Renal pelvis (tissue), 4 donors: Measurements from ENCODE around the gene CHKA. TPM values are rescaled to one million over a fixed set of nuclear protein-coding genes. Genes with fewer than 3 reads are reported as not detected.

ENCODE experiments used
- DNase-seq: peaks from one replicate; pipeline ENCODE4 v3.0.0-alpha.2; 2013
- polyA plus RNA-seq, 3 donors: library from polyadenylated mRNA; unstranded; fragments of 120-200 nt; gene quantifications; one replicate each; pipeline ENCODE4 v1.2.1, GENCODE V29; 2013; ENCODE audit not compliant: insufficient read length in 3 of 3

The CHKA gene
- polyA plus RNA-seq, 3 donors, result 30.0 to 55.7 (median 49.8) TPM

- DNase-seq, result no peak
Observed at GRCh38 chr11:68076371-68077042, 44.7 kb downstream of the CHKA start.

GRCh38 chr11:68074584-68075352 is 46.4 kb downstream of the CHKA start:
- no peak for DNase-seq

DNA sequence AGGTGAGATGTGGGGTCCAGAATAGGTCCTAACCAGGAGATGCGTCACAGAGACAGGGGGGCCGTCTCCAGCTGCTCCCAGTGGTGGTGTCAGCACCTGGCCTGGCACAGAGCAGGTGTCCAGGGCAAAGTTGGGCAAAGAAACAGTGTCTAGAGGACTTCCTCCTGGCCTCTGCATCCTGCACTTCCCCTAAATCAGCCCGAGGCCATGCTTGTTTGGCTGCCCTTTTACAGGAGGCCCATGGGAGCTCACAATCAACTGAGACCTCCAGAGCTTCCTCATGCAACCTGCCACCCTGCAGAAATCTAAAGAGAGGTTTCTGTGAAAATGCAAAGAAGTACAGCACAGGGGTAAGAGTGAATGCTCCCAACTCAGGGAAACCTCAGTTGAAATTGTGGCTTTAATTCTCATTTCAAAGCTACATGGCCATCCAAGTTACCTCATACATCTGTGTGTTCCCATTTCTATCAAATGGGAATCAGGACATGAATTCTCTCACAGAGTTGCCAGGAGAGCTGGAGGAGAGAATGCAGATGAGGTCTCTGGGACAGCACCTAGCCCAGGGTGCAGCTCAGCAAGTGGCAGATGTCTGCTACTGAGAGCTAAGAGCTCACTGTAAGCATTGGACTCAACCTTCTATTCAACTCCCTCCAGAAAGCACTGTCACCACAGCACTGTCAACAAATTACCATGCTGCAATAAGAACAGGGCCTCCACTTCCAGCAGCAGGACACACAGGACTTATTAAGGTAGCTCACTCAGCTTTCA is 49.7 kb downstream of the CHKA start:
- no peak for DNase-seq

- no peak for DNase-seq
Observed at GRCh38 chr11:68067991-68068390, 53.2 kb downstream of the CHKA start.

DNA sequence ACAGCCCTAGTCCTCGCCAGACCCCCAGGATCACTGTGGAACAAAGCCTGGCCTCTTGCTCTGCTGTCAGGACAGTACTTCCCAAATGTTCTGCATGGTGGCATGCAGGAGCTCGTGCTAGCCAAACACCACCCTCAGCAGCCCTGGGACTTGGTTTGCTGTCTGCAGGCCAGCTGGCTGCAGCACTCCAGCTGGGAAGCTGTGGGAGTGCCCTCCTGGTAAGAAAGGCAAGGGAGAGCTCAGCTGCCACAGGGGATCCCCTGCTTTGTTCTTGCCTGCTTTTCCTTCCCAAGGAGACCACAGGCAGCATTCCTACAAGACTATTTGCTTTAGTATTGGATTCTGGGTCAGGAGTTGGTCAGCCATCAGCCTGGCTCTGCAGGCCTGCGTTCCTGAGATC is 54.4 kb downstream of the CHKA start:
- DNase-seq, result no peak

GRCh38 chr11:68065841-68066240 is 55.3 kb downstream of the CHKA start:
- DNase-seq, result no peak

GRCh38 chr11:68064926-68065325 is 56.3 kb downstream of the CHKA start:
- DNase-seq, result no peak

DNA sequence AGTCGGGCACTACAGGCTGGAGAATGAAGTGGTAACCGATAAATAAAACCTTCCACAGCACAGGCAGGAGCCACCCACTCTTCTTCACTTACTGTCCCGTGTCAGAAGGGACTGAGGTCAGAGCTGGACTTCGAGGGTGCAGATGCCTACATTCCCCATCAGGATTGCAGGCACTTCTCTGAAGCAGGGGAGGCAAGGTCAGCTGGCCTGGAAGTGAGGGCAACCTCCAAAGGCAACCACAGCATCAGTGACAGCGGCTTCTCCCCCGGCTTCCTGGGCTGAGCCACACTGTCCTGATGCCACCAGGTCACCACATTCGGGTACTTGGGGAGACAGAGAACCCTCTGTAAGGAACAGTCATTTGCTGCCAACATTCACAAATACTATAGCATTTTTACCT is 59.7 kb downstream of the CHKA start:
- no peak for DNase-seq

DNA sequence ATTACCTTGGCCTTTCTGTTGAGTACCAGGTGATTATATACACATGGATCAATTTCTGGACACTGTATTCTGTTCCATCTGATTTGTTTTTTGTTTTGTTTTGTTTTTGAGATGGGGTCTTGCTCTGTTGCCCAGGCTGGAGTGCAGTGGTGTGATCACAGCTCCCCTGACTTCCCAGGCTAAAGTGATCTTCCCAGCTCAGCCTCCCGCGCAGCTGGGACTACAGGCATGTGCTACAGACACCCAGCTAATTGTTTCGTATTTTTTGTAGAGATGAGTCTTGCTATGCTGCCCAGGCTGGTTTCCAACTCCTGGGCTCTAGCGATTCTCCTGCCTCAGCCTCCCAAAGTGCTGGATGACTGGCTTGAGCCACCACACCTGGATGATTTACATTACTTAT is 63.4 kb downstream of the CHKA start:
- no peak for DNase-seq

- DNase-seq, result no peak
Observed at GRCh38 chr11:68056317-68057285, 64.6 kb downstream of the CHKA start.

DNA sequence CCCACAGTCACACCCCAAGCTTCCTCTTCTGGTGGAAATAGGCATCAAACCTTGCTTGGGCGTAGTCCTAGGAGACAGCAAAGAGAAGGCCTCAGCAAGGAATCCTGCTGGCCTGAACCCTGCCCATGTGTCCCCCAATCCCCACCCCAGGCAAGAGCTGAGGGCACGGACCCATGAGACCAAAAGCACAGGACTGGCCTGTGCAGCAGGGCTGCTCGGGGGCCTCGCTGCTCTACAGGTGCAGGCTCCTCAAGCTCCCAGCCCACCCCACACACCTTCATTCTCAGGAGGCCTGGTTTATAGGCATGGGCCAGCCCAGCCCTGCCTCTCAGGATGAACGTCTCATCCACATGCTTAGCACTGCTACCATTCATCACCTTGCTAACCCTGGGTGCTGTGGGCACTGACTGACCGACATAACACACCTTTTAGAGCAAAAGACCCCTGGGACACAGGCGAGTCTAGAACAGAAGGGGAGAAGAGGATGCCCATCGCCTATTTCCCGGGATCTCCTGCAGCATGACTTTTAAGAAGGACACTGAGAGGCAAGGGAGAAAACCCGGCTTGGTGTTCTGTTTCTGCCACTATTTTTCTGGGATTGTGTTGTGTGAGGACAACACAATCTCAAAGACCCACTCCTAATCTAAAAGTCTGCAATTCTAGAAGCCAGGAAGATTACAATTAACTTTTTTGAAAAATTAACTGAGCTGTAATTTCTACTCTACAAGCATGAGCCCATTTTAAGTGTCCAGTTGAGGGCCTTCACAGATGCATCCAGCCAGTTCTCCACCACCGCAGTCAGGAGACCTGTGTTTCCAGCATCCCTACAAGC is 67.0 kb downstream of the CHKA start:
- no peak for DNase-seq

GRCh38 chr11:68053117-68053516 is 68.1 kb downstream of the CHKA start:
- no peak for DNase-seq

DNA sequence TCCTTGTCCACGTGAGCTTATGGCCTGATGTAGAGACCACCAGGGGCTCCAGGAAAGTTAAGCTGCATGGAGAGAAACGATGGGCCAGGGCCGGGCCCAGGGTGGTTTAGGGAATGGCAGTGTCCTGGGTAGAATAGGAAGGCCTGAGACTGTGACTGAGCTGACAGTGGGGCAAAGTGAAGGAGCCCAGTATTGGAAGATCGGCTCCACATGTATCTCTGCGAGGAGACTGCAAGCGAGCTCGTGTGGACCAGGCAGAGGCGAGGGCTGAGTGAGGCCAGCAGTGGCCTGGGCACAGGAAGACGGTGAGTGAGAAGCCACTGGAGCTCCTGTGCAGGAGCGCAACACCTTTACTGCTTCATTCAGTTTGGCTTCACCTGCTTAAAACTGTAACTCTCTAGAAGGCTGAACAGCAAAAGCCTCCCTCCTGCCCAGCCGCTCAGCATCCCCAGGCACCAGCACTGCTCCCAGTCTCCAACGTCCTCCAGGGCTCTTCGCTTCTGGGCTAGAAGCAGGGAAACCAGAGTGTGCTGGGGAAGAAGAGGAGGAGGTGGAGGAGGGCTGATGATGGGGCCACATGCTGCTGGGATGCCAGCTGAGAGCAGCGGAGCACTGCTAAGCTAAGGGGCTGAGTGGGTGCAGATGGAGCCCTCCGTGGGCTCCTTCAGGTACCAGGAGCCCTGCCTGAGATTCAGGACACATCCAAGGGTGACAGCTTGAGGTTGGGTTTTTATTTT is 68.9 kb downstream of the CHKA start:
- no peak for DNase-seq

DNA sequence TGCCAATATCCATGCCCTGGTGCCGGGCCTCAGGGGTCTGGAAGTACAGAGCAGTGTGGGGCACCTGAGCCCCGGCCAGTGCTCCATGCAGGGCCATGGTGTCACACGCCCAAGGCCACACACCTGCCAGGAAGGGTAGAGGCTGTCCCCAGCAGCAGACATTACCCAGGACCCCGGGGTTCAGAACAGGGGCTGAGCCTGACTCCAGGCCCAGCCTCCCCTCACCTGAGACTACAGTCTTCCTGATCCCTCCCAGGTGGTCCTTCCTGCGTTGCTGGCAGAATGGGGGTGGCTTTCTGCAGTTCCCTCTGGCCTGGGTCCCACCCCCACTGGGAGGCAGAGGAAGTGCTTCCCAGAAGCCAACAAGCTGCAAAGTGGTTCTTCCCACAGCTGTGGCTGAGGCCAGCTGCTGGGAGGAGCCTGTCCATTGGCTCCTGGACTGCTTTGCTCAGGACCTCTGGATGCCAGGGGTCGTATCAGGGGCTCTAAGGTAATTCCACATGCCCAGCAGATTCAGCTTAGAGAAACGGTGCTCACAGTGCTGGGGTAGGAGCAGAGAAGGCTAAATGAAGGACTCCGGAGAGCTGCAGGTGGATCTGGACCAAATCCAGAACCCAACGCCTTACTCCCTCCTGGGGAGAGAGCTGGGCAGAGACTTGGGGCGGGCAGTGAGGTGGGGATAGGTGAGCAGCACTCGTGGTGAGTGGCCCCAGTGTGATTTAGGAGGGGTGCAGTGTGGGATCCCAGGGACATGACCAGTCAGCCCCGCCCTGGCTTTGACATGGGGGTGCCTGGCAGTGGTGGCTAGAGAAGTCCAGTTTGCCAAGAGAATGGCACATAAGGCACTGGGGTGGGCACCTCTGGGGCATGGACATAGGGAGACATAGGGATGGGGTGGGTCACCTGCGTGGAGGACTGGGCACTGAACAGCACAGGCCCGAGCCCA is 69.7 kb downstream of the CHKA start:
- no peak for DNase-seq

DNA sequence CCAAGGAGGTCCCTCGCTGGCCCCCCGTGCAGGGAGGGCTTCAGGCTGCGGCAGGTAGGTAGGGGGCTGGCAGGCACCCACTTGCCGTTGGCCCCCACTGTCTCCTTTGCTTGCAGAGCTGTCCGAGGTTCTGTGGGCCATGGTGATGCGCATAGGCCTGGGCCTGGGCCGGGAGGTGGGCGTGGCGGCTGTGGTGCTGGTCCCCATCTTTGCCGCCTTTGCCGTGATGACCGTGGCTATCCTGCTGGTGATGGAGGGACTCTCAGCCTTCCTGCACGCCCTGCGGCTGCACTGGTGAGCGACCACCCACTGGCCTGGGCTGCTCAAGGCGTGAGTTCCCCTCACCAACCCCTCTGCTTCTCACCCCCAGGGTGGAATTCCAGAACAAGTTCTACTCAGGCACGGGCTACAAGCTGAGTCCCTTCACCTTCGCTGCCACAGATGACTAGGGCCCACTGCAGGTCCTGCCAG is 70.8 kb downstream of the CHKA start:
- DNase-seq, result no peak

GRCh38 chr11:68049509-68050370 is 71.4 kb downstream of the CHKA start:
- no peak for DNase-seq

- DNase-seq, result no peak
Observed at GRCh38 chr11:68048681-68049508, 72.3 kb downstream of the CHKA start.
